GM21515 (cell line): ENCODE results near the gene CDH13.
A peak's percentile ranks its signal among the peaks of the same experiment; 100 is the strongest.

ENCODE experiments used
- ATAC-seq: cut with Tn5 transposase; IDR thresholded peaks from one replicate; pipeline ENCODE4 v1.9.1; 2021; ENCODE audit not compliant: unreplicated experiment

Gene CDH13

DNA sequence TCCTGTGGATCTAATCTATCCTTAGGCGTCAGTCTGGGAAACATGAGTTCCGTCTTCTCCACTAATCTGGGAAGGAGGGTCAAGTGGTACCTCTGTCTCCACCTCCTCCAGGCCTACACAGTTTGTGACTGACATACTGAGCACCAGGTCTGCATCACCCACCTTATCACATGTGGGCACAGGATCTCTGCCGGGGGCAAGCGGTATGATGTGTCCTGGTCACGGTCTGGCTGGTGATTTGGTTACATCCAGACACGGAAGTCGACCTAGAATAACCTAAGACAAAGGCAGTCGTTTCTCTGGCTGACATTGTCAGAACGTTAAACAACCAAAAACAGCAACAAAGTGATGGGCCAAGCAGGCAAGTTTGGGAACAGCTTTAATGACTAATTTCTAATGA, 1098.5 kb downstream of the CDH13 start:
- no peak for ATAC-seq

DNA sequence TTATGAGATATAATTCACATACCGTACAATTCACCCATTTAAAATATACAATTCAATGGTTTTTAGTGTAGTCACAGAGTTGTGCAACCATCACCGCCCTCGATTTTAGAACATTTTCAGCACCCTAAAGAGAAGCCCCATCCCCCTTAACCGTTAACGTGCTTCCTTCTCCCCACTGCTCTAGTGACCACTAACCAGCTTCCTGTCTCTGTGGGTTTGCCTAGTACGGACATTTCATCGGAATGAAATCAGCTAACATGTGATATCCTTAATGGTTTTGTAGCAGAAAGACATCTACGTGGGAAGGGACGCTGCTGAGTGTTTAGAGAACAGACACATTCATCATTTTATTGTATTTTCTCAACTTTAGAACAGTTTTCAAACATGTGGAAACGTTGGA, 1100.2 kb downstream of the CDH13 start:
- ATAC-seq: no peak

DNA sequence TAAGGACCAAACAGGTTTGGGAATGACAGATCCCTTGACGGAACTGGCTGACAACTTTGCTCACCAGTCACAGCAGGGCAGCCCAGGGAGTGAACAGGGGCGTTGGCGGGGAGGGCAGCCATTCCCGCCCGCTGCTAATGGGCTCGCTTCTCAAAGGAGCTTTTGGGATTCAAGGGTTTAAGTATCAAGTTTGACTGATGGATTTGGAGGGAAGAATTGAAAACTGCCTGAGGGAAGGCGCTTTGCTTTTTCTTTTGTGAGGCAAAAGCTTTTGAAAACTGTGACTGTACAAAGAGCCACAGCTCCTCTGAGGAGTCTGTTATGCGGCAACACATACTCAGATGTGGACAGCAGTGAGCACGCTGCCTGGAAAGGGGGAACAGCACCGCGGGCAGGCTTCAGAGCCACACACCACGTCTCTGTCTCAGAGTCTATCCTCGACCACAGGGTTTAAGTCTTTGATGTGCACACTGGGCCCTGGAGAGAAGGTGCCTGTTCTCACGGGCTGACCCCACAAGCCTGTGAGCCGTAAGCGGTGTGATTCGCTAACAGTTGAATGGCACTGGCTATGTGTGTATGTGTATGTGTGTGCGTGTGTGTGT, 1101.1 kb downstream of the CDH13 start:
- no peak for ATAC-seq

DNA sequence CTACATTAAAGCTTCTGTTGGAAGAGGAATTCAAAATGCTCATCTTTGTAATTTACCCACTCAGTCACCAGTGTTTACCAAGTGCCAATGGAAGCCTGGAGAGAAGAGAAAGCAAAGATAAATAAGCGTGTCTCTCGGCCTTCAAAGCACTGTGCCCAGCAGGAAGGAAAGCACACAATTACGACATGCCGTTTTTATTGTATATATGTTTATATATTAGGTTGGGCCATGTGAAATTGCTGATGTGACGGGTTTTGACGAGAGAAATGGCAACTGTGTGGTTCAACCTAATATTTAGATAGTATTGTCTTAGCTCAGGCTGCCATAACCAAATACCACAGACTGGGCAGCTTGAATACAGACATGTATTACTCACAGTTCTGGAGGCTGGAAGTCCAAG, 1101.7 kb downstream of the CDH13 start:
- ATAC-seq: no peak

DNA sequence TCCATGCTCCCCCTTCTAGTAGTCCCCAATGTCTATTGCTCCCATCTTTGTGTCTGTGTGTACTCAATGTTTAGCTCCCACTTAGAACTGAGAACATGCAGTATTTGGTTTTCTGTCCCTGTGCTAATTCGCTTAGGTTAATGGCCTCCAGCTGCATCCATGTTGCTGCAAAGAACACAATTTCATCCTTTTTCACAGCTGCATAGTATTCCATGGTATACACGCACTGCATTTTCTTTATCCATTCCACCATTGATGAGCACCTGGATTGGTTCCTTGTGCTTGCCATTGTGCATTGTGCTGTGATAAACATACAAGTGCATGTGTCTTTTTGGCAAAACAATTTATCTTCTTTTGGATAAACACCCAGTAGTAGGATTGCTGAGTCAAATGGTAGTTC, 1104.0 kb downstream of the CDH13 start:
- ATAC-seq: no peak

DNA sequence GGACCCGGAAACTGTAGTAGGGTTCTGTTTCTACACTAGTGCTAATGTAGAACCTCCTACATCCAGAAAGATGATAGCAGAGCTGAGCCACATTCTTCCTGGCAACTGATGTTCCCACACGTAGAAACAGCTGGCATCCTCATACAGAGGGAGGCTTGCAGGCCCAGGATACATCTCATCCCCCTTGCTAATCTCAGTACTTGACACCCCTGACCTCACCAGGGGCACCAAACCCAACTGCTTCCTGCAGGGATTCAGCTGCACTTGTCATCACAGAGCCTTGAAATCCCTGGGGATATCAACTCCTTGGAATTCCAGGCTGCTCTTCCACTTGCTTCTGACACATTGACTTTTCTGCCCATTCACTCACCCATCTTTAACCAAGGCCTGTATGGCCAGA, 1105.8 kb downstream of the CDH13 start:
- ATAC-seq: no peak

DNA sequence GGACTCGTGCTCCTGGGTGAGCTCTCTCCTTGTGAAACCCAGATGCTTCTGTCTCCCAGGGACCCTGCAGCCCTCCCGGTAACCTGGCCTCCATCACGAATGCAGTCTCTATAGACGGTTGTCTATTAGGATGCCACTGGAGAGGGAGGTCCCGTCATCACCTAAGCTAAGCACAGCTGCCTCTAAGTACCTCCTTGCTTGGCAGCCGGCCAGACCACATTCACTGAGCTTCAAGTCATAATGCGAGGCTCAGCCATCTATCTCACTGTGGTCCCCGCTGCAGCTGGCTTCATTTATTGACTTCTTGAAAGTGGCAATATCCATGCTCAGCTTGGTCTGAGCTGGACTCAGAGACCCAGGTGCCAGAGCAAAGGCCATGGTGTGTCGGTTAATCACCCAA, 1106.5 kb downstream of the CDH13 start:
- no peak for ATAC-seq

DNA sequence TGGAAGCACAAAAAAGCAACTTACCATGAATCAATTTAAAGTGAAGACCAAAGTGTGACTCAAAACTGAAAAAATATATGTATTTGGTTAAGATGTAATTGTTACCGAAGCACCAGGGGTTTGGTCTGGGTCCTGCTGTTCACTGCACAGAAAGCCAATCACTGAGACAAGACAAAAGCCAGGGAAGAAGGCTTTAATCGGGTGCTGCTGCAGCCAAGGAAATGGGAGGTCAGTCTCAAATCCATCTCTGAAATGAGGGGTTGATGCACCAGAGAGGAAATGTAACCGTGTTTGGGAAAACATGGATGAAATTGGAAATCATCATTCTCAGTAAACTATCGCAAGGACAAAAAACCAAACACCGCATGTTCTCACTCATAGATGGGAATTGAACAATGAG, 1107.4 kb downstream of the CDH13 start:
- no peak for ATAC-seq

DNA sequence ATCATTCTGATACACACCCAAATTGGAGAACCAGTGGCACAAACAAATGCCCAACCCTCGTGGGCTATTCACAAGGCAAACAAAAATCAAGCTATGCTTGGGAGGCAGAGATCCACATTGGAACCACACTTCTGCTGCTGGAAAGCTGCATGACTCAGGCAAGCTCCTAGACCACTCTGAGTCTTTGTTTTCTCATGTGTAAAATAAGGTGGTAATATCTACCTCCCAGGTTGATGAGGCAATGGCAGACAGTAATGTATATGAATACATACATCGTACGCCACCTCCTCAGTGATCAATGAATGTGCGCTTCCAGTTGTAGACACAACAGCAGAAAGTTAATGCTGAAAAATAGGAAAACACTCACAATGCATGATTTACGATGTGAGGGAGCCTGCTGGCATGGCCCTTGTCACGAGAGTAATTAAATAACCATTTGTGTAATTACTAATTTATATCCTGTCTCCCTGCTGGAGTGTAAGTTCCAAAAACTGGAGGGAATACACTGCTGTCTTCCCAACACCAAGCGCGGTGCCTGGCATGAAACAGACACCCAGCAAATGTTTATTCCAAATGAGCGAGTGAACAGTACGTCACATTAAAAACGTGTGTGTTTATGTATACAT, 1111.1 kb downstream of the CDH13 start:
- no peak for ATAC-seq

DNA sequence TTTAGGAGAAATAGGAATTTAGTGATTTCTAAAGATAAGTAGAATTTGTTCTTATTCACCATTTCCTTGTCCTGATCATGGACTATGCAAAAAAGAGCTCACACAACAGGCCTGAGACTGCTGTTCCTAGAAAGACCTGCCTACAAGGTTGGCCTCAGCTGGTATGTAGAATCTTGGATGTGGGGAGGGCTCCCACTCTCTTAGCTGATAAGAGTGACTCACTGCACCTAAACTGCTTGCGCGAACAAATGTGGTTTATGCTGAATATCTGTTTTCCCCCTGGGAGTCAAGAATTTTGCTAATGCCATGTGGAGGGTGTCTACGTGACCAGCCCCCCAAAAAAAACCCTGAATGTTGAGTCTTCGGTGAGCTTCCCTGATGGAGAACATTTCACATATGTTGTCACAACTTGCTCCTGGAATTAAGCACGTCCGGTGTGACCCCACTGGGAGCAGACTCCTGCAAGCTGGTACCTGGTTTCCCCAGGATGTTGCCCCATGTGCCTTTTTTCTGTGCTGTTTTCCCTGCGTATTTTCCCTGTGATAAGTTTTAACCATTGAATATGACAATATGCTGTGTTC, 1112.2 kb downstream of the CDH13 start:
- ATAC-seq: no peak

DNA sequence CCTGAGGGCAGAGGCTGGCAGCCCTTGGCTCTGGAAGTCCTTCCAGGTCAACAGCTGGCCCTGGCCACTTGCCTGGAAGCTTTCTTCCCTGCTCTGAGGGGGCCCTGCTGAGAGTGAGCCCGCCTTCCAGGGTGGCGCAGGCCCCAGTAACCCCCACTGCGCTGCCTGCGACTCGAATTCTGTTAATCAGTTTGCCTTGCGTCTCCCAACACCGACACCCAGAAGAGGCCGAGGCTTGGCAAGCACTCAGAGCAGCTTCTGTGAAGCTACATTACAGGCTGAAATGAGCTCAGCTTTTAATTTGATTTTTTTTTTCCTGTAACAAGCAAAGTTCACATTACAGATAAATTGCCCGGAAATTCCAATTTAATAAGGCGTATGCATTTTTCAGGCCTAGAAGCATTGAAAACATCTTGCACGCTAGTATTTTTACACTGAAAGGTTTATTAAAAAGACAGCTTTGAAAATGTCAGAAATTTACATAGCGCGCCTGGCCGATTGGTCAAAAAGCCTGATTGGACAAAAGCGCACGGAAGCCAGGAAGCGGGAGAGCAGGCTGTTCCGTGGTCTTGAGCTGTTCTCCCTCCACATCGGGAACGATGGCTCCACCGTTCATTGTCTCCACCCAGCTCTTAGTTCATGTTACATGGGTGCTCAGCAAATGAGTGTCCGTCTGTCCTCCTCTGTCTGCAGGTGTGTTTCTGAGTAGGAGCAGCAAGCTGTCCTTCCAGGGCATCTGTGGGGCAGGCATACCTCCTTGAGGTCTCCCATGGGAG, 1115.5 kb downstream of the CDH13 start:
- ATAC-seq: no peak

DNA sequence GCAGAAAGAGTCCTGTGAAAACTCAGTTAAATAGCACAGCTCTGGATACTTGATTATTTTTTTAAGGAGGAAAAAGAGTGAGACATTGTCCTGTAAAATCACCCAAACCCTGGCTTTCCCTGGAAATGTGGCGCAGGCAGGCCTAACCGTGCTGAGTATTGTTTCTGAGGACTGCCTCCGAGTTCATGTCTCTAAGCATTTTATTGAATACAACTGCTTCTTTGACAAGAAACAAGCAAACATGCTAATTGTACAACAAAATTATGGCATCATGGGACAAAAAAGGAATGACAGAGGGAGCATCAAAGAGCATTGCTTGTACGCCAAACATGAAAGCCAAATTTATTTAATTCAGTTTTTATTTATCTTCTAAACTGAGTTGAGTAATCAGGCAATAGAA, 1116.5 kb downstream of the CDH13 start:
- ATAC-seq: no peak

DNA sequence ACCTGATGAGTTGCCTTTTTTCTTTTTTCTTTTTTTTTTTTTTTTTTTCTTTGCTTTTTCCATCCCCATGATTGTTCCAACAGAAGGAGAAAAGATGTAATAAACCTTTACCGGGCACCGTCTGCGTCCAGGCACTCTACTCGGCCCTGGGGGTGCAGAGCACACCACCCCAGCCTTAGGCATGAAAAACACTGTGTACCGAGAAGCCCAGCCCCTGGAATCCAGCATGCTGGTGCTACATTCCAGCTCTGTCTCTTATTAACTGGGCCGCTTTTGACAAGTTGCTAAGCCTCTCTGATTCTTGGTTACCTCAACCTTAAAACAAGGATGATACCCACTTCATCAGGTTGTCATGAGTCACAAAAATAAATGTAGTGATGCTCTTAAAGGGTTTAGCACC, 1117.0 kb downstream of the CDH13 start:
- no peak for ATAC-seq

DNA sequence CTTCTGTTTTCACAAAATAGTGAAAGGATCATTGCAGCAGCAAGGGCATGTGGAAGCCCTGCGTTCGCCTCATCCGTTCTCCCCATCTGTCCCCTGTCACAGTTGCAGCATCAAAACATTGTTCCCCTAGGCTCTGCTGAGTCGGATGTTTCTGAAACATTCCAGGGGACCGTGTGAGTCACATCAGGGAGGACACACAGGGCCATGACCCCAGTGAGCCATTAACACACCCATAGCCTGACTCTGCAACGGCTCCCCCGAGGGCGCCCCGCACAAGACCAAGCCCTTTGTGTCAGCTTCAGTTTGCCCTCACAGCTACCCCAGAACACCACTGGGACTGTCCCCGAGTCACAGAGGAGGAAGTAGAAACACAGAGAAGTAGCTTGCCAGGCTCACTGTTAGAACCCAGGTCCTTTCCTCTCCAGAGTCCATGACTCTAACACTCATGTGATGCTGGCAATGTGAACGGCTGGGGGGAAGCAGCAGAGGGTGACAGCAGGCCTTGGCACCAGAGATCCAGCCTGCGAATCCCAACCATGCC, 1117.7 kb downstream of the CDH13 start:
- ATAC-seq: peak; percentile 55

DNA sequence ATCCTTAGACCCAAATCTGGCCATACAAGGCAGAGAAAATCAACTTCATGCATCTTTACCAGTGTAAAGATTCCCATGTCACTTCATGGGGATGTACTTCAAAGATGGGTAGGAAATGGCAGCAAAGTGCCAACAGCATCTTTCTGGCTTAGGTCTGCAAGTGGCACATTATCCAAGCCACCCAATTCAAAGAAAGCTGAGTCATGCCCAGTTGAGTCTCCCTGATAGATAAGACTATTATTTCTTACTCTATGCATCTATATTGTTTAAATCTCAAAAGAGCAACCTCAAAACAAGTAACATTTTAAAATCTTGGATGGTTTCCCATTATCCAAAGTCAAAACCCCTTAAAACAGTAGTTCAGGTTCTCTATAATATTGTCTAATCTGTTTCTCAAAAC, 1119.8 kb downstream of the CDH13 start:
- no peak for ATAC-seq

DNA sequence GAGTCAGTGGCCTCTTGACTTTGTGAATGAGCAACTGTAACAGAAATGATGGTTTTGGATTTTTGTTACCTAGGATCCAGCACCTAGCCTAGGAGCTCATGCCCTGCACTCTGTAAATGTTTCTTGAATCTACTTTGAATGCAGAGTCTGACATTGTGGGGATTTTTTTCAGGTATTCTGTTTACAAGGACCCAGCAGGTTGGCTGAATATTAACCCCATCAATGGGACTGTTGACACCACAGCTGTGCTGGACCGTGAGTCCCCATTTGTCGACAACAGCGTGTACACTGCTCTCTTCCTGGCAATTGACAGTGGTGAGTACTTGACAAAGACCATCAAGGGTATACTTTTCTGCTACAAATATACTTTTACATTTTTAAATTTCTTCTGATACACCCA, 1121.2 kb downstream of the CDH13 start:
- ATAC-seq: no peak

DNA sequence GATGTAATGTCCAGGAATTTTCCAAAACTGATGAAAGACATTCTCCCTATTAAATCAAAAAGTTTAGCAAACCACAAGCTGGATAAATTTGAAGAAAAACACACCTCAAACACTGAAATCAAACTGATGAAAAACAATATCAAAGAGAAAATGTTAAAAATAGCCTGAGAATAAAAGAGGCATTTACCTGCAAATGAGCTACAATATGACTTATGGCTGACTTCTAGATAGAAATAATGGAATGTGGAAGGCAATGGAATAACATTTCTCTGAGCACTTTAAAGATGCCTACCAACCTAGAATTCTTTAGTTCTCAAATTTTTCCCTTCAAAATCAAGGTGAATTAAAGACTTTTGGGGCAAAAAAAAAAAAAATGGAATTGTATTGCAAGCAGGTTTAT, 1128.6 kb downstream of the CDH13 start:
- no peak for ATAC-seq

DNA sequence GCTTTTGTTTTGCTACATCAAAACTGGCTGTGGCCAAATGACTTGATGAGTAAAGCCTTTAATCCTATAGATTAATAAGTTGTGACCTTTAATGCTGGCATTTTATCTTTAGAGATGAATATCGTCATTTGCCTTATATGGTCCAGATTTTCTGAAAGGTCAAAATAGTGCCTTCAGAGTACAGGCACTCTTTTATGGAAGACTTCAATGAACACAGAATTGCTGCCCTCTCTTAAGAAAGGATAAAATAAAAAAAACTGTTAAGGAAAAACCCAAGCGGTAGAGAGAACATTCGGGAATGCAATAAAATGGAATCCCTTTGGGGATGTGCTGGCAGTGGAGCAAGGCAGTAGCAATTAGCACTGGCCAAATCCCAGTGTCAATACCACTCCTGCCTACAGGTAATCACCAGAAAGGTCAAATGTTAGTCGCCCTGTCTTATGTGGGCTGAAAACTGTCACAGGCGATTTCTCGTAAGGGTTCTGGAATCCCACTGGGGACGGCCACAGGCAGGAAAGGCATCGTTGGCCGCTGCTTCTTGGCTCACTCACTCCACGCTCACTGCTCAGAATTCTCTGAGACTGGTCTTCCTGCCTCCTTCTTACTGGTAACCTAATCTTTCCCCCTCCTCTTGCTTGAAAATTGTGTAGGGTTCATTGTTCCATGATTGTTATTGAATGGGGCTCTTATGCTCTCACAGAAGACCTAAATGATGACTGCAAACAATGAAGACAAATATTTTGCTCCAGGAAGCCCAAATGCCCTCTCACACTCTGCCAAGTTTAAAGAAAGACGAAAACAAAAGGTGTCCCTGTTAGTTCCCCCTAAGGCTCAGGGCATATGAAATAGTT, 1135.6 kb downstream of the CDH13 start:
- ATAC-seq: no peak

DNA sequence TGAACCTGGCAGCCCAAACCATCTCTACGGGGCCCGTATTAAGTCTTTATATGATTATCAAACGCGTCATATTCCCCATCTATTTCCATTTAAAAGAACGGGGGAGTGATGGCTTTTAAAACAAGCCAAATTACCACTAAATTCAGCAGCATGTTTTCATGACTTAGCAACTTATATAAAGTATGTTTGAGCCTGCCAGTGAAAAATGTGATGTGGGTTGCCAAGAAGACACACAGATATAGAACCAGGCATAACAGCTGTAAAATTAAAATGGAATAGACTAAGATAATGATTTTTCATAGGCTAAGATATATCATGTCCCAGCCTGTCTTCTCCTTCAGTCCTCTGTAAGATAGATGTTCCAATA, 1136.2 kb downstream of the CDH13 start:
- no peak for ATAC-seq

DNA sequence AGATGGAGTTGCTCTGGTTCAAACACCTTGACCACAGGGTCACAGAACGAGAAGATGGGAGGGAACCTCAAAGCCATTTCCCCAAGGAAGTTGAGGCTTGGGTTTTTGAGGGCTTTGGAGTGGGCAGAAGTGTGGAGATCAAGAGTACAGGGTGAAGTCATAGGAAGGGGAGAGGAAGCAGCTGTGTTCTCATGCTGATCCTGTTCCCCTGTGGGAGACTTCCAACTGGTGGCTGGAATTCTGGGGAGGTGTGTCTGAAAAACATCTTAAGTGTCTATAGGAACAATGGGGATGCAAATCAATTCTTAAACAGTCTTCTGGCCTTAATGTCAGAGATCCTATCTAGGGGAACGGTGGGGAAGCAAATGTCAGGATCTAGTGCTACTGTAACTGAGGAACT, 1142.2 kb downstream of the CDH13 start:
- no peak for ATAC-seq

DNA sequence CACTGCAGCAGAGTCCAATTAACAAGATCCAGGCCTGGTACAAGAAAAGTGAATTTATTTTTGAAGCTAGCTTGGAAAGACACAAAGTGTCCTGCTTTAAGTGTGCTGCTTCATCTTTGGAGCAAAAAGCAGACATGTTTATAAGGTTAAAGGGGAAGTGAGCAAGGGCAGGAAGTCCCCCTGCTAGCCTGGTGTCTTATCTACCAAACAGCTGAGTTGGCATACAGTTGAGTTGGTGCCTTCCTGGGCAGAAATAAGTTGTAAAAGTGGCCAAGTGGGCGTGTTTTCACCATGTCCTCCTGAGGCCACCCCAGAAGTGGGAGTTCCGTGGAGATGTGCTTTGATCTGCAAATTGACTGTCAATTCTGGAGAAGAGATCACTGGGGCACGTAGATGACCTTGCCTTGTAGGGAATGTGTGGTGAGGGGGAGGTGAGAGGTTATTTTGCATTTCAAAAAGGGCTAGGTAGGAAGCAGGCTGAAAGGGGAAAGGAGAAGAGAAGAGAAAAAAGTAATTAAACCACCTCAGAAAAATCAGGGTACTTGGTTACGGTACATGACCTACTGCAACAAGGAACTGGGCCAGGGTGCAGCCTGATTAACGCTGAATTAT, 1142.7 kb downstream of the CDH13 start:
- ATAC-seq: no peak
